Tibial nerve (tissue), 4 donors: ENCODE measurements around the gene CALD1. TPM values are rescaled to one million over a fixed set of nuclear protein-coding genes. Genes with fewer than 3 reads are reported as not detected.

ENCODE experiments used
- DNase-seq, 2 donors: peaks; one replicate each; pipeline ENCODE4 v3.0.0-alpha.2; 2019; ENCODE audit warnings: low spot score in 2 of 2
- H3K27ac ChIP-seq, 4 donors: fragments of 200-600 bp; sonication (generic) in 3 of 4; one replicate each; pipeline ENCODE4 v1.5.1; 2017 to 2019; ENCODE audit warnings: mild to moderate bottlenecking in 1 of 4
- H3K27me3 ChIP-seq, 2 donors: fragments of 200-600 bp; sonication (generic) in 1 of 2; one replicate each; pipeline versions ENCODE4 v1.5.1 to v1.6.0; 2017 to 2019
- H3K36me3 ChIP-seq, 3 donors: fragments of 200-600 bp; sonication (generic); one replicate each; pipeline ENCODE4 v1.5.1; 2018 to 2019
- H3K4me1 ChIP-seq, 4 donors: fragments of 200-600 bp; sonication (generic) in 3 of 4; one replicate each; pipeline ENCODE4 v1.5.1; 2017 to 2019
- H3K4me3 ChIP-seq, 4 donors: fragments of 200-600 bp; sonication (generic) in 3 of 4; one replicate each; pipeline ENCODE4 v1.5.1; 2017 to 2019; ENCODE audit warnings: mild to moderate bottlenecking in 1 of 4, moderate library complexity in 1 of 4
- H3K9me3 ChIP-seq, 4 donors: fragments of 200-600 bp; sonication (generic) in 3 of 4; one replicate each; pipeline ENCODE4 v1.5.1; 2017 to 2019
- CTCF ChIP-seq, 5 experiments: fragments of 200-600 bp in 3 of 5; fragments of 450-650 bp in 2 of 5; sonication (generic) in 3 of 5; IDR thresholded peaks; one replicate each; pipeline ENCODE4 v1.5.1; 2016 to 2019; ENCODE audit warnings: antibody characterized with exemption in 5 of 5, mild to moderate bottlenecking in 3 of 5, moderate library complexity in 2 of 5
- EP300 ChIP-seq, 2 donors: sonication (generic); formaldehyde crosslinking; IDR thresholded peaks; one replicate each; pipeline ENCODE4 v1.6.1; 2017; ENCODE audit warnings: antibody characterized with exemption in 2 of 2, mild to moderate bottlenecking in 1 of 2
- POLR2A ChIP-seq, 2 donors: fragments of 450-650 bp; IDR thresholded peaks; one replicate each; pipeline ENCODE4 v1.6.1; 2017; ENCODE audit warnings: antibody characterized with exemption in 2 of 2, mild to moderate bottlenecking in 2 of 2, moderate library complexity in 2 of 2
- WGBS, 2 donors: methylation state at CpG; one replicate each; pipeline ENCODE4 v1.1.5; 2018; 5-methylcytosine and 5-hydroxymethylcytosine counted together
- total RNA-seq, 4 donors: library from RNA; depleted of rRNA; stranded (reverse); fragments of >200 nt; gene quantifications; one replicate each; pipeline ENCODE4 v1.1.0, GENCODE V29; 2016

The CALD1 gene
- total RNA-seq, 4 donors from 2014 or later = 320 to 870 (median 433) TPM

- Histone ChIP-seq H3K4me1 (peaks cover 0 to 20% (median 0%) of the 10 kb centered on the region in 4 donors), H3K27ac (no peak overlapping the region), H3K27me3 (no peaks in the 10 kb centered on the region), H3K9me3 (no peaks in the 10 kb centered on the region), H3K36me3 (peaks cover 0 to 66% (median 0%) of the 10 kb centered on the region in 3 donors), H3K4me3 (no peak overlapping the region)
- DNase-seq = no peak
- TF ChIP-seq CTCF (IDR thresholded peaks at IDR 0.05) (no peak), EP300 (IDR thresholded peaks at IDR 0.05) (no peak), POLR2A (IDR thresholded peaks at IDR 0.05) (no peak)
- WGBS, 2 donors = 88 to 95% methylated on average over 4 of the region's 4 CpGs
These were observed 168.8 kb downstream of the CALD1 start for GRCh38 chr7:134948246-134948645.

DNA sequence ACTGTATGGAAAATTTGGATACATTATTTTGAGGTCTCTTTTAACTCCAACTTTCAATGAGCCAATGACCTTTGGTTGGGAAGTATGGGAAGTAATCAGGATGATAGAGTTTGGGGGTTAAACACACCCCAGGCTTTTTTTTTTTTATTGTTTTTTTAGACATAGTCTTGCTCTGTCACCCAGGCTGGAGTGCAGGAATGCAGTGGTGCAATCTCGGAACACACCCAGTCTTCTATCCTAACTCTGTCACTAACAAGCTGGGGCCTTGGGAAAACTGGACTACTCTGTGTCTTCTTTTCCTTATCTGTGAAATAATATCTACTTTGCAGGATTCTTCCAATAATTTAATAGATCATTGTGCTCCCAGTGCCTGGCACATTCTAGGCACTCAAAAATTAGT lies 169.3 kb downstream of the CALD1 start:
- Histone ChIP-seq H3K27me3 (no peaks in the 10 kb centered on the region), H3K27ac (peak overlapping the region in 1 of 4 donors; percentile 15), H3K36me3 (peaks cover 0 to 68% (median 0%) of the 10 kb centered on the region in 3 donors), H3K9me3 (no peaks in the 10 kb centered on the region), H3K4me1 (peaks cover 0 to 20% (median 0%) of the 10 kb centered on the region in 4 donors), H3K4me3 (no peak overlapping the region)
- no peak for TF ChIP-seq EP300 (IDR thresholded peaks at IDR 0.05)
- no peak for TF ChIP-seq CTCF (IDR thresholded peaks at IDR 0.05)
- no peak for TF ChIP-seq POLR2A (IDR thresholded peaks at IDR 0.05)
- WGBS, 2 donors = 65 to 77% methylated on average over 1 of the region's 1 CpG
- DNase-seq = no peak

DNA sequence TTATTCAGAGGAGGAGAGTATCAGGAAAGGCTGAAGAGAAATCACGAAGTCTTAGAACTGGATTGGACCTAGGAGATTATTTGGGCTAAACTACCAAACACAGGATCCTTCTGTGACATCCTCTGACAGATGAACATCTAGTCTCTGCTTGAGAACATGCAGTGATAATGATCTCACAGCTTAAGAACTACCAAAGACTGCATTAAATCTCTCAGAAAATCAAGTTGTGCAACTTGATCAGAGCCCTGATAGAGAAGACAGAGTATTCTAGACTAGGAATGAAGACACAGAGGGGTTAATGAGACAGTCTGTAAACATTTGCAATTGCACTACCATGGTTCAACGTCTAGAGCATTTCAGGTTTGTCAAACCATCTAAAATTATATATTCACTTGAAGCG lies 169.7 kb downstream of the CALD1 start:
- Histone ChIP-seq H3K4me3 (no peak overlapping the region), H3K4me1 (peaks cover 0 to 20% (median 0%) of the 10 kb centered on the region in 4 donors), H3K27me3 (no peaks in the 10 kb centered on the region), H3K9me3 (no peaks in the 10 kb centered on the region), H3K27ac (peak overlapping the region in 1 of 4 donors; percentile 15), H3K36me3 (peaks cover 0 to 68% (median 0%) of the 10 kb centered on the region in 3 donors)
- WGBS, 2 donors = 72 to 77% methylated on average over 3 of the region's 3 CpGs
- no peak for DNase-seq
- TF ChIP-seq EP300 (IDR thresholded peaks at IDR 0.05) = no peak
- no peak for TF ChIP-seq CTCF (IDR thresholded peaks at IDR 0.05)
- TF ChIP-seq POLR2A (IDR thresholded peaks at IDR 0.05) = no peak

- no peaks in the 10 kb centered on the region for H3K27me3 ChIP-seq
- H3K27ac ChIP-seq = peak overlapping the region in 2 of 4 donors; percentile 43 to 60
- no peaks in the 10 kb centered on the region for H3K9me3 ChIP-seq
- no peak overlapping the region for H3K4me3 ChIP-seq
- peaks cover 0 to 89% (median 4%) of the 10 kb centered on the region in 3 donors for H3K36me3 ChIP-seq
- H3K4me1 ChIP-seq = no peaks in the 10 kb centered on the region
- DNase-seq = no peak
- TF ChIP-seq EP300 (IDR thresholded peaks at IDR 0.05) = no peak
- peak; percentile 42 to 70 (median 52) for TF ChIP-seq CTCF (IDR thresholded peaks at IDR 0.05)
- WGBS, 2 donors = 53 to 54% methylated on average over 9 of the region's 9 CpGs
These were observed 175.0 kb downstream of the CALD1 start for GRCh38 chr7:134954197-134955082.

DNA sequence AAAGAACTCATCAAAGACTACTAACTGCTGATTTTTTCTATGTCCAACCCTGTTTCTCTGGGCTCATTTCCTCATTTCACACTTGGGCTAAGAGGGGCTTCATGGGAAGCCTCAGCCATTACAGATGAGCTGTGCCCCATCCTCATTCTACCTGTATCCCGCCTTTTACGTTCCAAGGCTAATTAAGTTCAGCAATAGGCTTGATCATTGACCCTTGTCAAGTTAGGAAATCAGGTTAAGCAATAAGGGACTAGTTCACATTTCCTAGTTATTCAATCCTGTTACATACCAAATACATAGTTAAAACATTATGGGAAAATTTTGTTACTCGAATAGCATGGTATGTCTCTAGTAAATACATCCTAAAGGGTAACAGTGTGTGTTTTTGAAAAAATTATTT lies 177.6 kb downstream of the CALD1 start:
- 92 to 95% methylated on average over 3 of the region's 3 CpGs for WGBS, 2 donors
- no peaks in the 10 kb centered on the region for H3K4me1 ChIP-seq
- no peak overlapping the region for H3K4me3 ChIP-seq
- H3K27ac ChIP-seq = no peak overlapping the region
- TF ChIP-seq EP300 (IDR thresholded peaks at IDR 0.05) = no peak
- TF ChIP-seq CTCF (IDR thresholded peaks at IDR 0.05) = no peak
- no peak for TF ChIP-seq POLR2A (IDR thresholded peaks at IDR 0.05)
- DNase-seq = no peak
- H3K36me3 ChIP-seq = peaks cover 3 to 86% (median 4%) of the 10 kb centered on the region in 3 donors
- H3K9me3 ChIP-seq = no peaks in the 10 kb centered on the region
- no peaks in the 10 kb centered on the region for H3K27me3 ChIP-seq
